Pancreas (tissue), 10 donors: Measurements from ENCODE around the gene MKRN2. TPM values are rescaled to one million over a fixed set of nuclear protein-coding genes. Genes with fewer than 3 reads are reported as not detected.
"Not testable (repeated sequence)": the region's sequence is repeated elsewhere in the genome, so short reads cannot be mapped to it uniquely, and the experiment has no call there.

Experiments
- ATAC-seq, 4 donors: fragments of 200-7000 bp; cut with Tn5 transposase; one replicate each; pipeline versions ENCODE4 v1.8.0 to v1.9.1; 2020; ENCODE audit warnings: mild to moderate bottlenecking in 4 of 4, moderate library complexity in 4 of 4
- DNase-seq, 6 donors: peaks; one replicate each; pipeline ENCODE4 v3.0.0-alpha.2; 2020
- FAIRE-seq: peaks from 2 replicates; lab custom pipeline; 2012; peaks lifted over from hg19 to GRCh38; lab: Jason Lieb, UNC
- H3K27ac ChIP-seq, 4 donors: fragments of 200-600 bp; sonication (generic); 1 replicate in 3 of 4; 2 replicates in 1 of 4; pipeline versions ENCODE4 v1.5.0 to v1.8.0; 2020
- H3K27me3 ChIP-seq, 4 donors: fragments of 200-600 bp; one replicate each; pipeline ENCODE4 v1.8.0; 2021
- H3K36me3 ChIP-seq, 3 donors: fragments of 200-600 bp; sonication (generic) in 1 of 3; one replicate each; pipeline versions ENCODE4 v1.5.0 to v1.8.0; 2020 to 2021
- H3K4me1 ChIP-seq, 3 donors: fragments of 200-600 bp; one replicate each; pipeline ENCODE4 v1.8.0; 2021
- H3K4me3 ChIP-seq, 4 donors: fragments of 200-600 bp; sonication (generic) in 2 of 4; one replicate each; pipeline versions ENCODE4 v1.5.0 to v1.8.0; 2020 to 2021
- H3K9me3 ChIP-seq, 4 donors: fragments of 200-600 bp; one replicate each; pipeline ENCODE4 v1.8.0; 2021
- WGBS, 2 donors: extraction: QIAGEN DNeasy Blood & Tissue Kit; methylation state at CpG; one replicate each; pipeline ENCODE4 v1.1.7; 2013; 5-methylcytosine and 5-hydroxymethylcytosine counted together
- intact Hi-C, 3 donors: fragments of 100-400 bp; cut with DNase I; formaldehyde crosslinking; loops; one replicate each; pipeline versions ENCODE4 v1.11.1 to v1.14.2; 2022
- polyA plus RNA-seq, 2 donors: library from polyadenylated mRNA; stranded (reverse); fragments of 200-250 nt; gene quantifications; one replicate each; pipeline ENCODE4 v1.2.3, GENCODE V29; 2013
- total RNA-seq, 6 donors: library from RNA; stranded (reverse); fragmentation: NEBNext Ultra II Directional in 4 of 6; extraction: Animal tissue kit (Norgen Biotek cat#: 25700) in 4 of 6; gene quantifications; one replicate each; pipeline versions ENCODE4 v1.2.1 to v1.2.4, GENCODE V29; 2021 to 2023
- TF ChIP-seq, protein P1 (sequence below), 4 donors: fragments of 200-600 bp; sonication (generic) in 3 of 4; IDR thresholded peaks; one replicate each; pipeline versions ENCODE4 v1.5.0 to v1.8.0; 2021; ENCODE audit warnings: antibody characterized with exemption in 4 of 4
- donor health status: healthy with polysubstance abuse.
- donor health status: DM: no; HTN: no; CAD: no; lungs with moderate emphysema.
- donor health status: DM: no; HTN: no; CAD: no.
- donor health status: control.
- donor health status: control.
- donor health status: Bipolar disorder and iron deficiency.
- donor health status: DM: yes; HTN: yes; CAD: no.
- donor health status: DM: no; HTN: no; CAD: no.
- donor health status: DM: no; HTN: no; CAD: no.
- donor health status: DM: yes; HTN: yes; CAD: no.

The MKRN2 gene
- total and polyA plus RNA-seq, 8 donors = 8.5 to 17.0 (median 13.2) TPM

DNA sequence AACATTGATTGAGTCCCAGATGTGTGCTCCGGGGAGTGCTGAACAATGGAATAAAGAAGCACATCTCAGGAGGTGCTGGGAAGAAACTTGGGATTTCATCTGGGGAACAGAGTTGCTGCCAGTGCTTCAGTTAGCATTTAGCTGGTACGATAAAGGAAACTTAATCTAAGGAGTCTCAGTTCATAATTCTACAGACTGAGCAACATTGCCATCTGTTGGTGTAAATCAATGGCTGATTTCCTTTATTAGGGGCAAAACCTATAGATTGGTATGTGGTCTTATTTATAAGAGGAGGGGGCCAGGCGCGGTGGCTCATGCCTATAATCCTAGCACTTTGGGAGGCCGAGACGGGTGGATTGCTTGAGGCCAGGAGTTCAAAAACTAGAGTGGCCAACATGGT is 20.5 kb upstream of the MKRN2 start:
- no peak for FAIRE-seq
- Histone ChIP-seq H3K4me1 (no peaks in the 10 kb centered on the region), H3K9me3 (no peaks in the 10 kb centered on the region), H3K27me3 (no peaks in the 10 kb centered on the region), H3K4me3 (no peak overlapping the region), H3K36me3 (peaks cover 0 to 14% (median 3%) of the 10 kb centered on the region in 3 donors), H3K27ac (no peak overlapping the region)
- TF ChIP-seq, protein P1, sequence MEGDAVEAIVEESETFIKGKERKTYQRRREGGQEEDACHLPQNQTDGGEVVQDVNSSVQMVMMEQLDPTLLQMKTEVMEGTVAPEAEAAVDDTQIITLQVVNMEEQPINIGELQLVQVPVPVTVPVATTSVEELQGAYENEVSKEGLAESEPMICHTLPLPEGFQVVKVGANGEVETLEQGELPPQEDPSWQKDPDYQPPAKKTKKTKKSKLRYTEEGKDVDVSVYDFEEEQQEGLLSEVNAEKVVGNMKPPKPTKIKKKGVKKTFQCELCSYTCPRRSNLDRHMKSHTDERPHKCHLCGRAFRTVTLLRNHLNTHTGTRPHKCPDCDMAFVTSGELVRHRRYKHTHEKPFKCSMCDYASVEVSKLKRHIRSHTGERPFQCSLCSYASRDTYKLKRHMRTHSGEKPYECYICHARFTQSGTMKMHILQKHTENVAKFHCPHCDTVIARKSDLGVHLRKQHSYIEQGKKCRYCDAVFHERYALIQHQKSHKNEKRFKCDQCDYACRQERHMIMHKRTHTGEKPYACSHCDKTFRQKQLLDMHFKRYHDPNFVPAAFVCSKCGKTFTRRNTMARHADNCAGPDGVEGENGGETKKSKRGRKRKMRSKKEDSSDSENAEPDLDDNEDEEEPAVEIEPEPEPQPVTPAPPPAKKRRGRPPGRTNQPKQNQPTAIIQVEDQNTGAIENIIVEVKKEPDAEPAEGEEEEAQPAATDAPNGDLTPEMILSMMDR (IDR thresholded peaks at IDR 0.05) = no peak
- ATAC-seq = no peak
- intact Hi-C loops = no loop called here
- WGBS, 2 donors = 80 to 84% methylated on average over 6 of the region's 6 CpGs
- no peak for DNase-seq

GRCh38 chr3:12541625-12542024 is 15.3 kb upstream of the MKRN2 start:
- TF ChIP-seq, protein P1 (IDR thresholded peaks at IDR 0.05) = no peak
- no peak for FAIRE-seq
- Histone ChIP-seq H3K27ac (no peak overlapping the region), H3K9me3 (no peaks in the 10 kb centered on the region), H3K4me1 (peaks cover 0 to 5% (median 0%) of the 10 kb centered on the region in 3 donors), H3K4me3 (no peak overlapping the region), H3K27me3 (no peaks in the 10 kb centered on the region), H3K36me3 (no peaks in the 10 kb centered on the region)
- intact Hi-C loops = no loop called here
- 66 to 71% methylated on average over 8 of the region's 8 CpGs for WGBS, 2 donors
- ATAC-seq = no peak
- no peak for DNase-seq

DNA sequence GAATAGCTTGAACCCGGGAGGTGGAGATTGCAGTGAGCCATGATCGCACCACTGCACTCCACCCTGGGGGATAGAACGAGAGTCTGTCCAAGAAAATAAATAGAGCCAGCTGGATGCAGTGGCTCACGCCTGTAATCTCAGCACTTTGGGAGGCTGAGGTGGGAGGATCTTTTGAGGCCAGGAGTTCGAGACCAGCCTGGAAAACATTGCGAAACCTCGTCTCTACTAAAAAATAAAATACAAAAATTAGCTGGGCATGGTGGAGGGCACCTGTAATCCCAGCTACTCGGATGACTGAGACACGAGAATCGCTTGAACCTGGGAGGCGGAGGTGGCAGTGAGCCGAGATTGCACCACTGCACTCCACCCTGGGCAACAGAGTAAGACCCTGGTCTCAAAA is 13.4 kb upstream of the MKRN2 start:
- H3K27me3 ChIP-seq, intact Hi-C loops, DNase-seq, H3K4me3 ChIP-seq, ATAC-seq, H3K36me3 ChIP-seq, H3K27ac ChIP-seq, FAIRE-seq, H3K4me1 ChIP-seq, H3K9me3 ChIP-seq: not testable (repeated sequence)
- 89% methylated on average over 12 of the region's 12 CpGs for WGBS, 2 donors

DNA sequence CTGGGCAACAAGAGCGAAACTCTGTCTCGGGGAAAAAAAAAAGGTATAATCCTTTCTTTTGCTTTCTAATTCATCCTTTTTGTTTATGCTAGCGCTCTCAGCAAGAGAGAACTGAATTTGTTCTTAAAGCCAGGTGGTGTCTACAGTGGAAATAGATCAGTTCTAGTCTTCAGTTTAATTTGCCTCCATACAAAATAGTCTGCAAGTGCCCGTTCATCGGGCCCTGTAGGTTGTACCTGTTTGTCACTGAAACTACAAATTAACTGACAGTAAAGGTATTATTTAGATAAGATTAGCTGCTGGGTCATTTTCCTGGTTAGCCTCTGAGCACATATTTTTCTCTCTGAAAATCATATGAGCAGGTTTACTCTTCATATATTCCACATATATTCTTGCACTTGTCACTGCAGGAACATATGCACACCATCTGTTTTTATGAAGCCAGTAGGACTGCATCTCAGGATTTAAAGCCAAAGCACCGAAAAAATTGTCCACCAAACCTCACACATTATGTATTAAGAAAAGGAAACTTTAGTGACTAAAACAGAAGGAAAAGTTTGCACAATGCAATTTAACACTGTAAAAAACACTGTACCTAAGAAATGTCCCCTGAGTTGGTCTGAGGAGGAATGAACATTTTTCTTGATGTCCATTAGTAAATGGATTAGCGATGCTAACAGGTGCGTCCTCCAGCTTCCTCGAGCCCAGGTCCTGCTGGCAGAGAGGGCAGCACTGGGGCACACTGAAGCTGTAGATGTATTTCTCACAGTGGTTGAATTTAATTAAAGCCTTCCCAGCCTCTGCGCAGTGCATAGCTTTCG is 12.0 kb upstream of the MKRN2 start:
- Histone ChIP-seq H3K27ac (peak overlapping the region; percentile 44 to 69 (median 56)), H3K4me1 (peaks cover 0 to 5% (median 0%) of the 10 kb centered on the region in 3 donors), H3K27me3 (no peaks in the 10 kb centered on the region), H3K9me3 (no peaks in the 10 kb centered on the region), H3K4me3 (peak overlapping the region; percentile 19 to 57 (median 36)), H3K36me3 (no peaks in the 10 kb centered on the region)
- DNase-seq = no peak
- intact Hi-C loops = no loop called here
- TF ChIP-seq, protein P1 (IDR thresholded peaks at IDR 0.05) = no peak
- FAIRE-seq = no peak
- WGBS, 2 donors = 27 to 29% methylated on average over 11 of the region's 11 CpGs
- peak; percentile 23 to 40 (median 28) for ATAC-seq

DNA sequence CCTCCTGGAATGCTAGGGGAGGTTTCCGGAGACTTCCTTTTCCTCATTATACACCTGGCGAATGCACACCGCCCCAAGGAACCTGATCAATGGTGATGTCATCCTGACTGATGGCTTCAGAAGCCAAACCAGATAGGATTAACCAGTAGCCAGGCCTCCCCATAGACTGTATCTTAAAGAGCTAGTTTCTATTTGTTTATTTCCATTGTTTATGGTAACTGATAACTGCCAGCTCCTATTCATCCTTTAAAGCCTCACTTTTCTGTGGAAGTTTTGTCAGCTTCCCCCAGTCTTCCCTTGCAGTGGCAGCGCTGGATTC is 11.5 kb upstream of the MKRN2 start, which contains the start of gene MKRN2OS:
TSS of gene MKRN2OS (minus strand) at position 27 of the 319 bp plus-strand sequence. CDS start 35 bp downstream, outside the sequence.
- ATAC-seq (peak; percentile 97 to 98 (median 98)), FAIRE-seq (no peak), DNase-seq (peak; percentile 65 to 82 (median 72))
- no peaks in the 10 kb centered on the region for H3K36me3 ChIP-seq
- WGBS, 2 donors = 17 to 22% methylated on average over 4 of the region's 4 CpGs
- no peaks in the 10 kb centered on the region for H3K27me3 ChIP-seq
- peaks cover 0 to 5% (median 0%) of the 10 kb centered on the region in 3 donors for H3K4me1 ChIP-seq
- TF ChIP-seq, protein P1 (IDR thresholded peaks at IDR 0.05) = no peak
- H3K4me3 ChIP-seq = peak within 1 kb of the TSS; percentile 19 to 57 (median 36)
- intact Hi-C loops = no loop called here
- no peaks in the 10 kb centered on the region for H3K9me3 ChIP-seq
- peak within 1 kb of the TSS; percentile 44 to 69 (median 56) for H3K27ac ChIP-seq
